Measurements from ENCODE around the gene SMIM38. TPM values are rescaled to one million over a fixed set of nuclear protein-coding genes. Genes with fewer than 3 reads are reported as not detected.

Gene SMIM38
- total and polyA plus RNA-seq, 2 of the 4 experiments (the other 2 are of a cell fraction), result under 0.01 to 0.05 TPM

DNA sequence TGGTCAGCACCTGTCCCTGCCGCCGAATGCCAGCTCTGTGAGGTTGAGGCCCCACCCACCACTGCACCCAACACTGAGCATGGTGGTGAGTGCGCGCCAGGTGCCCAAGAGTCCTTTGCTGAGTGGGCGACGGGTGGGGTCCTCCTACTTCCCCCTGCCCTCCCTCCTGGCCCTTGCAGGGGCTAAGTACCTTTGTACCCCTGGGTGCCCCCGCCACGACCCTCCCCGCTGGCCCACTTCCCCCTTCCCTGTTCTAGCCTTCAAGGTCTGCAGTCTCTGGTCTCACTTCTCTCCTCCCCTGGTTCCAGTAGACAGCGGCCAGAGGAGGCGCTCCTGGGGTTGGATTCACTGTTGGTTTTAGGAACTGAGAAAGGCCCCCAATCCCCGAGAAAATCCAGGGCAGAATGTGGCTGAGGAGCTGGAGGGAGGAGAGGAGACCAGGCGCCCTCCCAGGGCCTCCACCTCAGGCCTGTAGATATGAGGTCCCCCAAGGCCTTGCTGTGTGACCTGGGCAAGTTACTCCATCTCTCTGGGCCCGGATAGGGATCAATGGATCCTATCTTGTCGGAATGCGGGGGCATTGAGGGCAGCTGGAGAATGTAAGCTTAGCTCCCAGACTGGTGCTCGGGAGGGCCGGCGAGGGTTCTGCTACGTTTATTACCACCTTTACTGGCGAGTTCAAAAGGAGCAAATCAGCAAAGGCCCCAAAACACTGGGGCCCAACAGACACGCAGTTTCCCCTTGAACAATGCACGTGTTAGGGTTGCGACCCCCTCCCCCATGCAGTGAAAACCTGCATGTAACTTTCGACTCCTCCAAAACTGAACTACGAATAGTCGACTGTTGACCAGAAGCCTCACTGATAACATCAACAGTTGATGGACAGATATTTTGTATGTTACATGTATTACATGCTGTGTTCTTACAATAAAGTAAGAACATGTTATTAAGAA is 31.9 kb upstream of the SMIM38 start (continued):
- TF ChIP-seq, protein P1, sequence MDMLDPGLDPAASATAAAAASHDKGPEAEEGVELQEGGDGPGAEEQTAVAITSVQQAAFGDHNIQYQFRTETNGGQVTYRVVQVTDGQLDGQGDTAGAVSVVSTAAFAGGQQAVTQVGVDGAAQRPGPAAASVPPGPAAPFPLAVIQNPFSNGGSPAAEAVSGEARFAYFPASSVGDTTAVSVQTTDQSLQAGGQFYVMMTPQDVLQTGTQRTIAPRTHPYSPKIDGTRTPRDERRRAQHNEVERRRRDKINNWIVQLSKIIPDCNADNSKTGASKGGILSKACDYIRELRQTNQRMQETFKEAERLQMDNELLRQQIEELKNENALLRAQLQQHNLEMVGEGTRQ (IDR thresholded peaks at IDR 0.05; ENCODE audit: low read depth, low read length), result no peak
- TF ChIP-seq MAFK (IDR thresholded peaks at IDR 0.05; ENCODE audit: low read depth, low read length) (no peak), RCOR1 (IDR thresholded peaks at IDR 0.05; ENCODE audit: insufficient replicate concordance, low read length) (no peak)

GRCh38 chr11:69125861-69126260 is 29.9 kb upstream of the SMIM38 start:
- Histone ChIP-seq H3K18ac (ENCODE audit: low read depth, low read length) (no peak overlapping the region), H3K36me3 (ENCODE audit: control insufficient read depth, insufficient read depth, low read length) (no peaks in the 10 kb centered on the region), H3K23ac (ENCODE audit: low read depth, low read length) (no peak overlapping the region), H4K5ac (ENCODE audit: low read depth, low read length) (no peak overlapping the region), H4K8ac (ENCODE audit: low read depth in 2 of 2, low read length in 2 of 2) (no peak overlapping the region), H3K56ac (ENCODE audit: extremely low read depth, insufficient read depth, low read length) (no peak overlapping the region), H3K4me3 (ENCODE audit: insufficient read depth, low read depth, low read length) (no peak overlapping the region), H2BK15ac (ENCODE audit: low read depth, low read length) (no peak overlapping the region), H3K4me2 (ENCODE audit: low read depth, low read length) (no peak overlapping the region), H3K27me3 (ENCODE audit: control insufficient read depth, insufficient read depth, low read length) (no peaks in the 10 kb centered on the region), H2BK20ac (ENCODE audit: low read depth, low read length) (no peak overlapping the region), H3K9me1 (ENCODE audit: insufficient read depth, low read length) (peaks cover 11% of the 10 kb centered on the region; the same call in 1 of the 2 replicates), H2AK5ac (ENCODE audit: low read depth, low read length) (peak overlapping the region; percentile 43; the same call in 1 of the 2 replicates), H3K27ac (ENCODE audit: insufficient read depth, low read length) (no peak overlapping the region), H2AFZ (replicated peaks; ENCODE audit: low read length, poor library complexity) (no peak overlapping the region), H3K9me3 (ENCODE audit: control insufficient read depth, insufficient read depth, low read length) (no peaks in the 10 kb centered on the region; the same call in 1 of the 2 replicates), H3K4ac (ENCODE audit: low read depth, low read length) (no peak overlapping the region), H4K91ac (ENCODE audit: insufficient read depth, low read depth, low read length) (no peak overlapping the region), H4K20me1 (ENCODE audit: insufficient read depth, low read length) (no peaks in the 10 kb centered on the region), H2BK120ac (ENCODE audit: low read depth, low read length) (no peak overlapping the region), H3K9ac (ENCODE audit: low read depth, low read length) (no peak overlapping the region), H3K4me1 (ENCODE audit: control insufficient read depth, insufficient read depth, low read length) (peaks cover 17% of the 10 kb centered on the region), H2BK5ac (ENCODE audit: low read depth, low read length, poor library complexity, severe bottlenecking) (no peak overlapping the region), H2AK9ac (replicated peaks; ENCODE audit: low read depth, low read length, poor library complexity) (no peak overlapping the region), H3K14ac (replicated peaks; ENCODE audit: low read depth, low read length) (no peak overlapping the region), H3K79me1 (ENCODE audit: low read depth in 1 of 2, low read length in 2 of 2) (no peaks in the 10 kb centered on the region)
- DNase-seq (no peak), ATAC-seq (ENCODE audit: low read depth) (no peak)
- POLR2A ChIA-PET (ENCODE audit: unreplicated experiment), result no interaction called here
- WGBS, 2 experiments (ENCODE audit: extremely low coverage in 2 of 2, insufficient read length in 1 of 2), result no CpG with 5 or more reads among the region's 3 CpGs
- in situ Hi-C loops (cut with MboI; ENCODE audit: low sequenced_read_pairs), result no loop called here
- intact Hi-C loops (cut with micrococcal nuclease), result no loop called here
- TF ChIP-seq RCOR1 (IDR thresholded peaks at IDR 0.05; ENCODE audit: insufficient replicate concordance, low read length) (no peak), RFX5 (IDR thresholded peaks at IDR 0.05; ENCODE audit: low read depth, low read length) (no peak), CTCF (conservative IDR thresholded peaks at IDR 0.05; ENCODE audit: low read depth, low read length) (no peak), MXI1 (IDR thresholded peaks at IDR 0.05; ENCODE audit: borderline replicate concordance, low read depth, low read length) (no peak), CEBPB (IDR thresholded peaks at IDR 0.05; ENCODE audit: low read depth, low read length) (no peak), POLR2A (IDR thresholded peaks at IDR 0.05; ENCODE audit: low read depth, low read length) (no peak), MAZ (IDR thresholded peaks at IDR 0.05; ENCODE audit: borderline replicate concordance, low read depth, low read length) (no peak), CHD1 (IDR thresholded peaks at IDR 0.05; ENCODE audit: low read depth, low read length) (no peak), SMC3 (IDR thresholded peaks at IDR 0.05; ENCODE audit: low read depth, low read length) (no peak), RAD21 (IDR thresholded peaks at IDR 0.05; ENCODE audit: low read length) (no peak), MAFK (IDR thresholded peaks at IDR 0.05; ENCODE audit: low read depth, low read length) (no peak)
- CTCF ChIA-PET, result no interaction called here
- no TSS peak for BruUV-seq (replicated peaks)
- dilution Hi-C loops (cut with HindIII; ENCODE audit: low sequenced_read_pairs, unreplicated experiment), result no loop called here

Data from IMR-90 (cell line).